UCSD-AML1 (cell line): ENCODE data around the gene CLDN1.
"Not testable (repeated sequence)": the region's sequence is repeated elsewhere in the genome, so short reads cannot be mapped to it uniquely, and the experiment has no call there.

Experiments
- DNase-seq: peaks from one replicate; lab custom pipeline; 2025; ENCODE audit not compliant: unreplicated experiment; lab: John Stamatoyannopoulos, UW

The CLDN1 gene

GRCh38 chr3:190294030-190294429, 28.2 kb downstream of the CLDN1 start:
- DNase-seq: no peak

- DNase-seq: no peak
Measured at GRCh38 chr3:190293621-190294020, 28.6 kb downstream of the CLDN1 start.

- DNase-seq: no peak
Measured at GRCh38 chr3:190291994-190292584, 30.2 kb downstream of the CLDN1 start.

GRCh38 chr3:190289989-190290388, 32.3 kb downstream of the CLDN1 start:
- no peak for DNase-seq

- no peak for DNase-seq
Measured at GRCh38 chr3:190288836-190289235, 33.4 kb downstream of the CLDN1 start.

GRCh38 chr3:190286014-190286413, 36.2 kb downstream of the CLDN1 start:
- DNase-seq: no peak

GRCh38 chr3:190281308-190282051, 40.8 kb downstream of the CLDN1 start:
- no peak for DNase-seq

GRCh38 chr3:190279690-190280089, 42.6 kb downstream of the CLDN1 start:
- DNase-seq: no peak

- DNase-seq: no peak
Measured at GRCh38 chr3:190272747-190273146, 49.5 kb downstream of the CLDN1 start.

GRCh38 chr3:190269101-190269500, 53.1 kb downstream of the CLDN1 start:
- no peak for DNase-seq

- not testable (repeated sequence) for DNase-seq
Measured at GRCh38 chr3:190267464-190267863, 54.8 kb downstream of the CLDN1 start.

- no peak for DNase-seq
Measured at GRCh38 chr3:190266913-190267290, 55.3 kb downstream of the CLDN1 start.

- no peak for DNase-seq
Measured at GRCh38 chr3:190266265-190266912, 55.9 kb downstream of the CLDN1 start.

GRCh38 chr3:190265796-190266195, 56.5 kb downstream of the CLDN1 start:
- no peak for DNase-seq

- no peak for DNase-seq
Measured at GRCh38 chr3:190265126-190265525, 57.1 kb downstream of the CLDN1 start.

GRCh38 chr3:190261740-190262139, 60.5 kb downstream of the CLDN1 start:
- DNase-seq: no peak

GRCh38 chr3:190261015-190261414, 61.2 kb downstream of the CLDN1 start:
- DNase-seq: no peak

- DNase-seq: no peak
Measured at GRCh38 chr3:190260301-190260700, 61.9 kb downstream of the CLDN1 start.

GRCh38 chr3:190258634-190259033, 63.6 kb downstream of the CLDN1 start:
- DNase-seq: no peak
